ENCODE measurements around the gene RASSF10. TPM values are rescaled to one million over a fixed set of nuclear protein-coding genes. Genes with fewer than 3 reads are reported as not detected.

RASSF10 gene
- 2.6 to 3.2 TPM (median 2.9 TPM) in 3 replicates for total RNA-seq (2021)
- Bru-seq, nascent RNA: percentile 55 among the genes with signal in this experiment
- long read RNA-seq, experiment 1: 0 reads
- long read RNA-seq, experiment 2, partial matches to known transcripts: 0 of 1 reads
- long read RNA-seq, experiment 2, other reads (novel, unspliced or antisense): 0 of 1 reads
- long read RNA-seq, experiment 3: 0 reads

DNA sequence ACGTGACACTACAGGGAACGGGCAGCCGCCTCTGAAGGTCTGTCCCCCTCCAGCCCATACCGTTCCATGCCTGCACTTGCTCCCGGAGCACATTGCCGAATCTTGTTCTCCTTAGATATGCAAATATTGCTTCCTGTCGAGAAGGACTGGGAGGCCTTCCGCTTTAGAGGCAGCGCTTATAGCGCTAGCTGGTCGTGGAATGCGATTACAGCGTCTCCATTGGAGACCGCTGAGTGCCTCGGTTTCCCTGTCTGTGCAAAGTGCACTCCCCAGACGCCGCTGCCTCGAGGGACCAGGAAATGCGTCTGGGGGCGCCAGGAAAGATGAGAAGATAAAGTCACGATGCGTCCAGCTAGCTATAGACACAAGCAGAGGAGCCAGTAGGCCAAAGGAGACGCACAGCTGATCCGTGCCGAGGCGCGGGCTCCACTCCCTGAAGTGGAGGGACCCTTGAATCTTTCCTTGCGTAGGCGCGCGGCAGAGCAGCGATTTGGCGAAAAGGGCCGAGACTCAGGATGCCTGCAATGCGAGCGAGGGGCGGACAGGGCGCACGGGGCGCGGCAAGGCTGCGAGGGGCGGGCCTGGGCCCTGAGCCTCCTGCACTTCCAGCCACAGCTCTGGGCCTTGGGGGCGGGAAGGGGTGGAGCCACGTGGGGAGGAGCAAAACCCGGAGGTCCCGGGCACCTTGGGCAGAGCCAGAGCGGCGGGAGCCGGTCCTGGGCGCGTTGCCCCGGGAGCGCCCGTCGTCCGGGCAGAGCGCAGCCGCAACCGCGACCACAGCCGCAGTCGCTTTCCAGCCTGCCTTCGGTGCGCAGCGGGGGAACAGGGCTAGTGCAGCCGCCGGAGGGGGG lies at the start of gene RASSF10:
TSS of gene RASSF10 (plus strand) at position 692 of the 851 bp plus-strand sequence. CDS start 261 bp downstream, outside the sequence.
- peak within 1 kb of the TSS; percentile 96 for H3K27ac Mint-ChIP-seq
- DNase-seq (ENCODE audit: low spot score): peak; percentile 95
- H3K4me1 Mint-ChIP-seq: peaks cover 55% of the 10 kb centered on the region
- peak; percentile 87 for ATAC-seq
- ChIA-PET CTCF (interaction anchor here (0.8 to 5.4 kb wide), 10 partner anchors 10 to 720 kb away, joined by 3 to 39 read pairs (median 4); no protein-coding TSS in a partner anchor), POLR2A (interaction anchor here (0.7 to 1.1 kb wide), 4 partner anchors 9 to 631 kb away, joined by 3 to 4 read pairs (median 4); partner anchors contain the start of gene PARVA)
- H3K9me3 Mint-ChIP-seq: peaks cover 19% of the 10 kb centered on the region
- H3K27me3 Mint-ChIP-seq (ENCODE audit: low read depth): peaks cover 63% of the 10 kb centered on the region
- peak within 1 kb of the TSS; percentile 81 for H3K4me3 Mint-ChIP-seq
- H3K36me3 Mint-ChIP-seq: peaks cover 15% of the 10 kb centered on the region
- TF ChIP-seq ZNF423 (CRISPR knock-in tag; IDR thresholded peaks at IDR 0.05) (no peak), CREB1 (CRISPR knock-in tag; IDR thresholded peaks at IDR 0.05) (no peak; the same call in 1 of the 2 replicates), TEAD1 (CRISPR knock-in tag; IDR thresholded peaks at IDR 0.05) (peak; percentile 88; the same call in 1 of the 2 replicates), PRRX2 (CRISPR knock-in tag; IDR thresholded peaks at IDR 0.05) (no peak), ZBTB21 (CRISPR knock-in tag; IDR thresholded peaks at IDR 0.05; ENCODE audit: borderline replicate concordance) (no peak; the same call in 1 of the 2 replicates), NFATC4 (CRISPR knock-in tag; IDR thresholded peaks at IDR 0.05) (no peak), JUN (CRISPR knock-in tag; IDR thresholded peaks at IDR 0.05) (no peak)
- TF ChIP-seq, protein P1, sequence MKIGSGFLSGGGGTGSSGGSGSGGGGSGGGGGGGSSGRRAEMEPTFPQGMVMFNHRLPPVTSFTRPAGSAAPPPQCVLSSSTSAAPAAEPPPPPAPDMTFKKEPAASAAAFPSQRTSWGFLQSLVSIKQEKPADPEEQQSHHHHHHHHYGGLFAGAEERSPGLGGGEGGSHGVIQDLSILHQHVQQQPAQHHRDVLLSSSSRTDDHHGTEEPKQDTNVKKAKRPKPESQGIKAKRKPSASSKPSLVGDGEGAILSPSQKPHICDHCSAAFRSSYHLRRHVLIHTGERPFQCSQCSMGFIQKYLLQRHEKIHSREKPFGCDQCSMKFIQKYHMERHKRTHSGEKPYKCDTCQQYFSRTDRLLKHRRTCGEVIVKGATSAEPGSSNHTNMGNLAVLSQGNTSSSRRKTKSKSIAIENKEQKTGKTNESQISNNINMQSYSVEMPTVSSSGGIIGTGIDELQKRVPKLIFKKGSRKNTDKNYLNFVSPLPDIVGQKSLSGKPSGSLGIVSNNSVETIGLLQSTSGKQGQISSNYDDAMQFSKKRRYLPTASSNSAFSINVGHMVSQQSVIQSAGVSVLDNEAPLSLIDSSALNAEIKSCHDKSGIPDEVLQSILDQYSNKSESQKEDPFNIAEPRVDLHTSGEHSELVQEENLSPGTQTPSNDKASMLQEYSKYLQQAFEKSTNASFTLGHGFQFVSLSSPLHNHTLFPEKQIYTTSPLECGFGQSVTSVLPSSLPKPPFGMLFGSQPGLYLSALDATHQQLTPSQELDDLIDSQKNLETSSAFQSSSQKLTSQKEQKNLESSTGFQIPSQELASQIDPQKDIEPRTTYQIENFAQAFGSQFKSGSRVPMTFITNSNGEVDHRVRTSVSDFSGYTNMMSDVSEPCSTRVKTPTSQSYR (CRISPR knock-in tag; IDR thresholded peaks at IDR 0.05): no peak; the same call in 1 of the 2 replicates
- TF ChIP-seq, protein P2, sequence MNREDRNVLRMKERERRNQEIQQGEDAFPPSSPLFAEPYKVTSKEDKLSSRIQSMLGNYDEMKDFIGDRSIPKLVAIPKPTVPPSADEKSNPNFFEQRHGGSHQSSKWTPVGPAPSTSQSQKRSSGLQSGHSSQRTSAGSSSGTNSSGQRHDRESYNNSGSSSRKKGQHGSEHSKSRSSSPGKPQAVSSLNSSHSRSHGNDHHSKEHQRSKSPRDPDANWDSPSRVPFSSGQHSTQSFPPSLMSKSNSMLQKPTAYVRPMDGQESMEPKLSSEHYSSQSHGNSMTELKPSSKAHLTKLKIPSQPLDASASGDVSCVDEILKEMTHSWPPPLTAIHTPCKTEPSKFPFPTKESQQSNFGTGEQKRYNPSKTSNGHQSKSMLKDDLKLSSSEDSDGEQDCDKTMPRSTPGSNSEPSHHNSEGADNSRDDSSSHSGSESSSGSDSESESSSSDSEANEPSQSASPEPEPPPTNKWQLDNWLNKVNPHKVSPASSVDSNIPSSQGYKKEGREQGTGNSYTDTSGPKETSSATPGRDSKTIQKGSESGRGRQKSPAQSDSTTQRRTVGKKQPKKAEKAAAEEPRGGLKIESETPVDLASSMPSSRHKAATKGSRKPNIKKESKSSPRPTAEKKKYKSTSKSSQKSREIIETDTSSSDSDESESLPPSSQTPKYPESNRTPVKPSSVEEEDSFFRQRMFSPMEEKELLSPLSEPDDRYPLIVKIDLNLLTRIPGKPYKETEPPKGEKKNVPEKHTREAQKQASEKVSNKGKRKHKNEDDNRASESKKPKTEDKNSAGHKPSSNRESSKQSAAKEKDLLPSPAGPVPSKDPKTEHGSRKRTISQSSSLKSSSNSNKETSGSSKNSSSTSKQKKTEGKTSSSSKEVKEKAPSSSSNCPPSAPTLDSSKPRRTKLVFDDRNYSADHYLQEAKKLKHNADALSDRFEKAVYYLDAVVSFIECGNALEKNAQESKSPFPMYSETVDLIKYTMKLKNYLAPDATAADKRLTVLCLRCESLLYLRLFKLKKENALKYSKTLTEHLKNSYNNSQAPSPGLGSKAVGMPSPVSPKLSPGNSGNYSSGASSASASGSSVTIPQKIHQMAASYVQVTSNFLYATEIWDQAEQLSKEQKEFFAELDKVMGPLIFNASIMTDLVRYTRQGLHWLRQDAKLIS (CRISPR knock-in tag; IDR thresholded peaks at IDR 0.05; ENCODE audit: borderline replicate concordance): no peak; the same call in 1 of the 2 replicates
- TF ChIP-seq, protein P3, sequence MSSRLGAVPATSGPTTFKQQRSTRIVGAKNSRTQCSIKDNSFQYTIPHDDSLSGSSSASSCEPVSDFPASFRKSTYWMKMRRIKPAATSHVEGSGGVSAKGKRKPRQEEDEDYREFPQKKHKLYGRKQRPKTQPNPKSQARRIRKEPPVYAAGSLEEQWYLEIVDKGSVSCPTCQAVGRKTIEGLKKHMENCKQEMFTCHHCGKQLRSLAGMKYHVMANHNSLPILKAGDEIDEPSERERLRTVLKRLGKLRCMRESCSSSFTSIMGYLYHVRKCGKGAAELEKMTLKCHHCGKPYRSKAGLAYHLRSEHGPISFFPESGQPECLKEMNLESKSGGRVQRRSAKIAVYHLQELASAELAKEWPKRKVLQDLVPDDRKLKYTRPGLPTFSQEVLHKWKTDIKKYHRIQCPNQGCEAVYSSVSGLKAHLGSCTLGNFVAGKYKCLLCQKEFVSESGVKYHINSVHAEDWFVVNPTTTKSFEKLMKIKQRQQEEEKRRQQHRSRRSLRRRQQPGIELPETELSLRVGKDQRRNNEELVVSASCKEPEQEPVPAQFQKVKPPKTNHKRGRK (CRISPR knock-in tag; IDR thresholded peaks at IDR 0.05; ENCODE audit: borderline replicate concordance): 0 out of 2 replicates have a peak, but pooled peaks have one; percentile 45
- TF ChIP-seq, protein P4, sequence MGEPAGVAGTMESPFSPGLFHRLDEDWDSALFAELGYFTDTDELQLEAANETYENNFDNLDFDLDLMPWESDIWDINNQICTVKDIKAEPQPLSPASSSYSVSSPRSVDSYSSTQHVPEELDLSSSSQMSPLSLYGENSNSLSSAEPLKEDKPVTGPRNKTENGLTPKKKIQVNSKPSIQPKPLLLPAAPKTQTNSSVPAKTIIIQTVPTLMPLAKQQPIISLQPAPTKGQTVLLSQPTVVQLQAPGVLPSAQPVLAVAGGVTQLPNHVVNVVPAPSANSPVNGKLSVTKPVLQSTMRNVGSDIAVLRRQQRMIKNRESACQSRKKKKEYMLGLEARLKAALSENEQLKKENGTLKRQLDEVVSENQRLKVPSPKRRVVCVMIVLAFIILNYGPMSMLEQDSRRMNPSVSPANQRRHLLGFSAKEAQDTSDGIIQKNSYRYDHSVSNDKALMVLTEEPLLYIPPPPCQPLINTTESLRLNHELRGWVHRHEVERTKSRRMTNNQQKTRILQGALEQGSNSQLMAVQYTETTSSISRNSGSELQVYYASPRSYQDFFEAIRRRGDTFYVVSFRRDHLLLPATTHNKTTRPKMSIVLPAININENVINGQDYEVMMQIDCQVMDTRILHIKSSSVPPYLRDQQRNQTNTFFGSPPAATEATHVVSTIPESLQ (CRISPR knock-in tag; IDR thresholded peaks at IDR 0.05): no peak
- TF ChIP-seq, protein P5, sequence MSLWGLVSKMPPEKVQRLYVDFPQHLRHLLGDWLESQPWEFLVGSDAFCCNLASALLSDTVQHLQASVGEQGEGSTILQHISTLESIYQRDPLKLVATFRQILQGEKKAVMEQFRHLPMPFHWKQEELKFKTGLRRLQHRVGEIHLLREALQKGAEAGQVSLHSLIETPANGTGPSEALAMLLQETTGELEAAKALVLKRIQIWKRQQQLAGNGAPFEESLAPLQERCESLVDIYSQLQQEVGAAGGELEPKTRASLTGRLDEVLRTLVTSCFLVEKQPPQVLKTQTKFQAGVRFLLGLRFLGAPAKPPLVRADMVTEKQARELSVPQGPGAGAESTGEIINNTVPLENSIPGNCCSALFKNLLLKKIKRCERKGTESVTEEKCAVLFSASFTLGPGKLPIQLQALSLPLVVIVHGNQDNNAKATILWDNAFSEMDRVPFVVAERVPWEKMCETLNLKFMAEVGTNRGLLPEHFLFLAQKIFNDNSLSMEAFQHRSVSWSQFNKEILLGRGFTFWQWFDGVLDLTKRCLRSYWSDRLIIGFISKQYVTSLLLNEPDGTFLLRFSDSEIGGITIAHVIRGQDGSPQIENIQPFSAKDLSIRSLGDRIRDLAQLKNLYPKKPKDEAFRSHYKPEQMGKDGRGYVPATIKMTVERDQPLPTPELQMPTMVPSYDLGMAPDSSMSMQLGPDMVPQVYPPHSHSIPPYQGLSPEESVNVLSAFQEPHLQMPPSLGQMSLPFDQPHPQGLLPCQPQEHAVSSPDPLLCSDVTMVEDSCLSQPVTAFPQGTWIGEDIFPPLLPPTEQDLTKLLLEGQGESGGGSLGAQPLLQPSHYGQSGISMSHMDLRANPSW (CRISPR knock-in tag; conservative IDR thresholded peaks at IDR 0.05; ENCODE audit: low read depth): 0 out of 2 replicates have a peak, but pooled peaks have one; percentile 27
- TF ChIP-seq, protein P6, sequence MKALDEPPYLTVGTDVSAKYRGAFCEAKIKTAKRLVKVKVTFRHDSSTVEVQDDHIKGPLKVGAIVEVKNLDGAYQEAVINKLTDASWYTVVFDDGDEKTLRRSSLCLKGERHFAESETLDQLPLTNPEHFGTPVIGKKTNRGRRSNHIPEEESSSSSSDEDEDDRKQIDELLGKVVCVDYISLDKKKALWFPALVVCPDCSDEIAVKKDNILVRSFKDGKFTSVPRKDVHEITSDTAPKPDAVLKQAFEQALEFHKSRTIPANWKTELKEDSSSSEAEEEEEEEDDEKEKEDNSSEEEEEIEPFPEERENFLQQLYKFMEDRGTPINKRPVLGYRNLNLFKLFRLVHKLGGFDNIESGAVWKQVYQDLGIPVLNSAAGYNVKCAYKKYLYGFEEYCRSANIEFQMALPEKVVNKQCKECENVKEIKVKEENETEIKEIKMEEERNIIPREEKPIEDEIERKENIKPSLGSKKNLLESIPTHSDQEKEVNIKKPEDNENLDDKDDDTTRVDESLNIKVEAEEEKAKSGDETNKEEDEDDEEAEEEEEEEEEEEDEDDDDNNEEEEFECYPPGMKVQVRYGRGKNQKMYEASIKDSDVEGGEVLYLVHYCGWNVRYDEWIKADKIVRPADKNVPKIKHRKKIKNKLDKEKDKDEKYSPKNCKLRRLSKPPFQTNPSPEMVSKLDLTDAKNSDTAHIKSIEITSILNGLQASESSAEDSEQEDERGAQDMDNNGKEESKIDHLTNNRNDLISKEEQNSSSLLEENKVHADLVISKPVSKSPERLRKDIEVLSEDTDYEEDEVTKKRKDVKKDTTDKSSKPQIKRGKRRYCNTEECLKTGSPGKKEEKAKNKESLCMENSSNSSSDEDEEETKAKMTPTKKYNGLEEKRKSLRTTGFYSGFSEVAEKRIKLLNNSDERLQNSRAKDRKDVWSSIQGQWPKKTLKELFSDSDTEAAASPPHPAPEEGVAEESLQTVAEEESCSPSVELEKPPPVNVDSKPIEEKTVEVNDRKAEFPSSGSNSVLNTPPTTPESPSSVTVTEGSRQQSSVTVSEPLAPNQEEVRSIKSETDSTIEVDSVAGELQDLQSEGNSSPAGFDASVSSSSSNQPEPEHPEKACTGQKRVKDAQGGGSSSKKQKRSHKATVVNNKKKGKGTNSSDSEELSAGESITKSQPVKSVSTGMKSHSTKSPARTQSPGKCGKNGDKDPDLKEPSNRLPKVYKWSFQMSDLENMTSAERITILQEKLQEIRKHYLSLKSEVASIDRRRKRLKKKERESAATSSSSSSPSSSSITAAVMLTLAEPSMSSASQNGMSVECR (CRISPR knock-in tag; IDR thresholded peaks at IDR 0.05; ENCODE audit: borderline replicate concordance): peak; percentile 79; the same call in 1 of the 2 replicates
- TF ChIP-seq, protein P7, sequence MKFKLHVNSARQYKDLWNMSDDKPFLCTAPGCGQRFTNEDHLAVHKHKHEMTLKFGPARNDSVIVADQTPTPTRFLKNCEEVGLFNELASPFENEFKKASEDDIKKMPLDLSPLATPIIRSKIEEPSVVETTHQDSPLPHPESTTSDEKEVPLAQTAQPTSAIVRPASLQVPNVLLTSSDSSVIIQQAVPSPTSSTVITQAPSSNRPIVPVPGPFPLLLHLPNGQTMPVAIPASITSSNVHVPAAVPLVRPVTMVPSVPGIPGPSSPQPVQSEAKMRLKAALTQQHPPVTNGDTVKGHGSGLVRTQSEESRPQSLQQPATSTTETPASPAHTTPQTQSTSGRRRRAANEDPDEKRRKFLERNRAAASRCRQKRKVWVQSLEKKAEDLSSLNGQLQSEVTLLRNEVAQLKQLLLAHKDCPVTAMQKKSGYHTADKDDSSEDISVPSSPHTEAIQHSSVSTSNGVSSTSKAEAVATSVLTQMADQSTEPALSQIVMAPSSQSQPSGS (CRISPR knock-in tag; IDR thresholded peaks at IDR 0.05; ENCODE audit: borderline replicate concordance, low read depth): peak; percentile 58; the same call in 1 of the 2 replicates
